SHP77 treated with DMSO at 0.1 percent for 48 hours (cell line): ENCODE data around the gene SSNA1.

Experiments
- DNase-seq: peaks from one replicate; lab custom pipeline; 2025; lab: John Stamatoyannopoulos, UW

Gene SSNA1

GRCh38 chr9:137152844-137153405 is 35.6 kb upstream of the SSNA1 start:
- no peak for DNase-seq

- no peak for DNase-seq
Measured at GRCh38 chr9:137156567-137157375, 31.7 kb upstream of the SSNA1 start.

- no peak for DNase-seq
Measured at GRCh38 chr9:137157618-137158415, 30.7 kb upstream of the SSNA1 start.

GRCh38 chr9:137158625-137159024 is 29.9 kb upstream of the SSNA1 start:
- DNase-seq, result no peak

GRCh38 chr9:137159105-137160053 is 29.1 kb upstream of the SSNA1 start:
- no peak for DNase-seq

GRCh38 chr9:137160054-137160425 is 28.4 kb upstream of the SSNA1 start:
- no peak for DNase-seq

GRCh38 chr9:137160716-137161557 is 27.5 kb upstream of the SSNA1 start:
- DNase-seq, result no peak

GRCh38 chr9:137161558-137162486 is 26.7 kb upstream of the SSNA1 start:
- no peak for DNase-seq

- no peak for DNase-seq
Measured at GRCh38 chr9:137162505-137163364, 25.7 kb upstream of the SSNA1 start.

GRCh38 chr9:137163365-137163715 is 25.1 kb upstream of the SSNA1 start:
- no peak for DNase-seq

GRCh38 chr9:137163805-137164204 is 24.7 kb upstream of the SSNA1 start:
- no peak for DNase-seq

GRCh38 chr9:137164370-137165249 is 23.9 kb upstream of the SSNA1 start:
- no peak for DNase-seq

- no peak for DNase-seq
Measured at GRCh38 chr9:137165250-137165836, 23.1 kb upstream of the SSNA1 start.

- no peak for DNase-seq
Measured at GRCh38 chr9:137166380-137167229, 21.9 kb upstream of the SSNA1 start.

GRCh38 chr9:137167277-137167746 is 21.2 kb upstream of the SSNA1 start:
- no peak for DNase-seq
